H1 (cell line): ENCODE results near the gene SPG7. TPM values are rescaled to one million over a fixed set of nuclear protein-coding genes. Genes with fewer than 3 reads are reported as not detected.

Experiments used
- BRCA1 ChIP-seq: IDR thresholded peaks from 2 replicates; pipeline ENCODE4 v1.6.1; 2012; ENCODE audit warnings: low read depth, low read length, improper control_type of control experiment
- CHD7 ChIP-seq: fragments of 300-600 bp; sonication (generic); IDR thresholded peaks from 2 replicates; pipeline ENCODE4 v1.7.1; 2012; ENCODE audit warnings: low read length, moderate library complexity, mild to moderate bottlenecking, inconsistent platforms; ENCODE audit not compliant: insufficient replicate concordance
- CTBP2 ChIP-seq: IDR thresholded peaks from 2 replicates; pipeline ENCODE4 v1.7.0; 2011; ENCODE audit warnings: borderline replicate concordance, mild to moderate bottlenecking, moderate library complexity, mixed read lengths, low read length; ENCODE audit not compliant: insufficient read depth, insufficient read length
- FOSL1 ChIP-seq: IDR thresholded peaks from 2 replicates; pipeline ENCODE4 v1.6.1; 2011; ENCODE audit warnings: mild to moderate bottlenecking, low read depth, low read length, moderate library complexity; ENCODE audit not compliant: insufficient read depth
- GTF2F1 ChIP-seq: IDR thresholded peaks from 2 replicates; pipeline ENCODE4 v1.6.1; 2012; ENCODE audit warnings: low read depth, low read length, improper control_type of control experiment, borderline replicate concordance
- PHF8 ChIP-seq: fragments of 200-600 bp; sonication (generic); conservative IDR thresholded peaks from 2 replicates; pipeline ENCODE4 v1.7.1; 2012; ENCODE audit warnings: low read depth, mild to moderate bottlenecking, inconsistent platforms, low read length, moderate library complexity
- RBBP5 ChIP-seq: IDR thresholded peaks from 2 replicates; pipeline ENCODE4 v1.7.1; 2012; ENCODE audit warnings: low read depth, mild to moderate bottlenecking, inconsistent platforms, low read length, moderate library complexity, borderline replicate concordance
- SIRT6 ChIP-seq: IDR thresholded peaks from one replicate; pipeline ENCODE4 v1.7.1; 2012; ENCODE audit warnings: low read length, inconsistent platforms
- TEAD4 ChIP-seq: IDR thresholded peaks from 2 replicates; pipeline ENCODE4 v1.6.1; 2012; ENCODE audit warnings: low read depth, low read length, inconsistent platforms, mixed read lengths
- USF2 ChIP-seq: IDR thresholded peaks from 2 replicates; pipeline ENCODE4 v1.6.1; 2011; ENCODE audit warnings: low read length, improper control_type of control experiment
- polyA plus RNA-seq, 7 experiments: library from polyadenylated mRNA; depleted of rRNA in 3 of 7; stranded (reverse) in 5 of 7; unstranded in 2 of 7; fragments of >200 nt in 5 of 7; fragments of 200-250 nt in 2 of 7; gene quantifications; 1 replicate in 5 of 7; 2 replicates in 1 of 7; 4 replicates in 1 of 7; pipeline versions ENCODE4 v1.2.1 to v1.2.3, GENCODE V29; 2011 to 2013; ENCODE audit warnings: missing spikeins in 2 of 7, mixed read lengths in 2 of 7
- total RNA-seq: library from RNA; stranded (reverse); fragmentation: NEBNext Ultra II Directional; extraction: Animal tissue kit (Norgen Biotek cat#: 25700); gene quantifications from 2 replicates; pipeline ENCODE4 v1.2.1, GENCODE V29; 2021

The SPG7 gene
- total and polyA plus RNA-seq, 2 of the 8 experiments (the other 6 are each of a cell fraction or from before 2014, with no cell fraction given): 72.1 to 113 TPM

- TF ChIP-seq CHD7: no peak
- TF ChIP-seq CTBP2: no peak
- no peak for TF ChIP-seq GTF2F1
- no peak for TF ChIP-seq USF2
- no peak for TF ChIP-seq FOSL1
- no peak for TF ChIP-seq PHF8
- no peak for TF ChIP-seq RBBP5
- TF ChIP-seq TEAD4: no peak
- TF ChIP-seq BRCA1: no peak
- TF ChIP-seq SIRT6: no peak
These were observed 4.1 kb upstream of the SPG7 start (continued) for GRCh38 chr16:89504091-89504490.
